Kidney epithelial cell (primary cell): Measurements from ENCODE around the gene ZPLD1. TPM values are rescaled to one million over a fixed set of nuclear protein-coding genes. Genes with fewer than 3 reads are reported as not detected.
A peak's percentile ranks its signal among the peaks of the same experiment; 100 is the strongest.

Source experiments
- DNase-seq: peaks from one replicate; pipeline ENCODE4 v3.0.0-alpha.2; 2010; ENCODE audit warnings: low read depth
- H3K27me3 ChIP-seq: 2 replicates; pipeline ENCODE4 v1.6.0; 2011; ENCODE audit warnings: low read length; ENCODE audit not compliant: control insufficient read depth, insufficient read depth
- H3K36me3 ChIP-seq: 2 replicates; pipeline ENCODE4 v1.5.1; 2011; ENCODE audit warnings: low read length; ENCODE audit not compliant: control insufficient read depth, insufficient read depth
- H3K4me3 ChIP-seq: 2 replicates; pipeline ENCODE4 v1.5.1; 2011; ENCODE audit warnings: low read depth, mild to moderate bottlenecking, control low read depth, low read length
- total RNA-seq: library from RNA; depleted of rRNA; stranded (reverse); fragments of >200 nt; gene quantifications from 2 replicates; pipeline ENCODE4 v1.2.3, GENCODE V29; 2015
- TF ChIP-seq, protein P1 (sequence below): IDR thresholded peaks from 2 replicates; pipeline ENCODE4 v1.5.1; 2011; ENCODE audit warnings: mild to moderate bottlenecking, moderate library complexity, low read length, control low read depth, inconsistent platforms; ENCODE audit not compliant: insufficient read depth, poor library complexity, severe bottlenecking

The ZPLD1 gene
- total RNA-seq, 1 donor from 2014 or later = 0.08 TPM

DNA sequence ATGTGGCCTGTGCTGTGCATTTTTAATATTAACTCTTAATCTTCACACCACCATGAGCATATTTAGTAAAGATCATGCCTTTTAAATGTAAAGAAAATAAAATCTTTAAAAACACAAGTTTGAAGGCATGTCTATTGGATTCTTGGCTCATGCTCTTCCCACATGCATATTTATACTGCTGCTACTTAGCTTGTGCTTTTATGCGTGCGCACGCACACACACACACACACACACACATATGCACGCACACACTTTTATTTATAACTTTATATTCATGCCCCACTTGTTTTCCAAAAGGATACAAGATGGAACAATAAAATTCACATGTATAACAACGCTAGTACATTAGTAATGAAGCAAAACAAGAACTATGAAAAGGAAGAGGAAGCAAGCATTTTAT, 36.1 kb upstream of the ZPLD1 start:
- DNase-seq = no peak
- TF ChIP-seq, protein P1, sequence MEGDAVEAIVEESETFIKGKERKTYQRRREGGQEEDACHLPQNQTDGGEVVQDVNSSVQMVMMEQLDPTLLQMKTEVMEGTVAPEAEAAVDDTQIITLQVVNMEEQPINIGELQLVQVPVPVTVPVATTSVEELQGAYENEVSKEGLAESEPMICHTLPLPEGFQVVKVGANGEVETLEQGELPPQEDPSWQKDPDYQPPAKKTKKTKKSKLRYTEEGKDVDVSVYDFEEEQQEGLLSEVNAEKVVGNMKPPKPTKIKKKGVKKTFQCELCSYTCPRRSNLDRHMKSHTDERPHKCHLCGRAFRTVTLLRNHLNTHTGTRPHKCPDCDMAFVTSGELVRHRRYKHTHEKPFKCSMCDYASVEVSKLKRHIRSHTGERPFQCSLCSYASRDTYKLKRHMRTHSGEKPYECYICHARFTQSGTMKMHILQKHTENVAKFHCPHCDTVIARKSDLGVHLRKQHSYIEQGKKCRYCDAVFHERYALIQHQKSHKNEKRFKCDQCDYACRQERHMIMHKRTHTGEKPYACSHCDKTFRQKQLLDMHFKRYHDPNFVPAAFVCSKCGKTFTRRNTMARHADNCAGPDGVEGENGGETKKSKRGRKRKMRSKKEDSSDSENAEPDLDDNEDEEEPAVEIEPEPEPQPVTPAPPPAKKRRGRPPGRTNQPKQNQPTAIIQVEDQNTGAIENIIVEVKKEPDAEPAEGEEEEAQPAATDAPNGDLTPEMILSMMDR = no peak
- Histone ChIP-seq H3K27me3 (no peaks in the 10 kb centered on the region), H3K36me3 (no peaks in the 10 kb centered on the region), H3K4me3 (no peak overlapping the region)

DNA sequence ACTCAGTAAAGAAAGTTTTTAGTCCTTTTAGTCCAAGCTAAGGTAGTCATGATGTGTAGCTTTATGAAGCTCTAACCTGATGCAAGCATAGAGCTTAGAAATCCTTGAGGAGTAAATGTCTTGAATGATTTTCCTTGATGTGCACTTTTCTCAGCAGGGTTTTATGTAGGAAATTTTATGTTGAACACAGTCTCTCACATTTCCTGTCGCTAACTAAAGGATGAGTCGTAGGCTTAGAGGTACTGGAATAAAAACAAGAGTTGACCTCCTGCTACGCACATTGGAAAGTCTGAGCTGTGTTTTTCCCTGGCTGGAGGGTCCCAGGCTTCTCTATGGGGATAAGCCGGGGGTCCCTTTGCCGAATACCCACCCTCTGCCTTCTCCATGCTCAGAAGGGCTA, 34.7 kb upstream of the ZPLD1 start:
- no peak overlapping the region for H3K4me3 ChIP-seq
- TF ChIP-seq, protein P1 = no peak
- peak; percentile 23 for DNase-seq
- no peaks in the 10 kb centered on the region for H3K27me3 ChIP-seq
- H3K36me3 ChIP-seq = no peaks in the 10 kb centered on the region

DNA sequence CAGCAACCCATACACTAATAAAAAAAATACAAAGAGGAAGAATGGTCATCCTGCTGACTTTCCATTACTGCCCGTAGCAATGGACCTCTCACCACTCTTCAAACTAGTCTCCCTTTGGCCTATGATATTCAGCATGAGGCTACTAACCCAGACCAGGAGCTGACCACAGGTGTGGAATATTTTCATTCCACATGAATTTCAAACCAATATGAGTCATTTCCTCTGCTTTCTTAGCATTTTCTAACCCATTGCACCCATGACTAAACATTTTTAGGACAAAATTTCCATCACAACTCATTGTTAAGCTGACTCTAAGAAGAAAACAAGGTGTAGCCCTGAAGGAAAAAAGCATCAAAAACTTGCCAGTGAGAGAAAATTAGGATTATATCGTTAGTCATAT, 34.0 kb upstream of the ZPLD1 start:
- peak; percentile 81 for DNase-seq
- no peaks in the 10 kb centered on the region for H3K36me3 ChIP-seq
- TF ChIP-seq, protein P1 = no peak
- H3K4me3 ChIP-seq = no peak overlapping the region
- no peaks in the 10 kb centered on the region for H3K27me3 ChIP-seq

DNA sequence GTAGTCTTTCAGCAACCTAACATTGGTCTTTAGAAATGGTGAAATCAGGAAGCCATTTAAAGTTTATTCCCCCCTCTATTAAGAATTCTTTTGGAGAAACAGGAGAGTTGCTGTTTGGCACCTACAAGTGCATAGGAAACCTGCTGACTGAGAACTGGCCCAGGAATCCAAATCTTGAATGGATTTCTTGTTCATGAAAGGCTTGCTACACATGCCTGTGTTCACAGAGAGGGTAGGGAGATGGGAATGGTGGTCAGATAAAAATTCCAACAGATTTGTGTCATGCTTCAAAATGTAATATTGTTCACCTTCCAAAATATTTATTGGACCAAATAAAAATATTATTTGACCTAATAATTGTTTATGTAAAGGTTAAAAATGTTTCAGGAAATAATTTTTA, 24.2 kb upstream of the ZPLD1 start:
- Histone ChIP-seq H3K36me3 (no peaks in the 10 kb centered on the region), H3K27me3 (no peaks in the 10 kb centered on the region), H3K4me3 (no peak overlapping the region)
- TF ChIP-seq, protein P1 = no peak
- DNase-seq = no peak

DNA sequence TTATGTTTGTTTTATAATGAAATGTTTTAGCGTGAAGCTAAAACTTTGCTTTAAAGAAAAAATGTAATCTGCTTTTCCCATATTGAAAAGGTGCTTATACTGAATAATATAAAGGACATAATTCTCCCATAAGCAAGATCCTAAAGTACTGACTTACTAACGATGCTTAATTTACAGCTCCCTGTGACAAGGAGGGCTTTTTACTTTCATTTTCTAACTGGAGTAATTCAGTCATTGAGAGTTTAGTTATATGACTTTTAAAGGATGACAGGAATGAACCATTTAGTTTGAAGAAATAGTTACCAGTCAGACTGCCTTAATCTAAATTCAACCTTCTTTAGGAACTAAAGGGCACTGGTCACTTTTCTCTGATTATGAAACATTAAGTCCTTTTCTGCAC, 19.3 kb upstream of the ZPLD1 start:
- DNase-seq = no peak
- TF ChIP-seq, protein P1 = no peak
- Histone ChIP-seq H3K27me3 (no peaks in the 10 kb centered on the region), H3K36me3 (no peaks in the 10 kb centered on the region), H3K4me3 (no peak overlapping the region)

DNA sequence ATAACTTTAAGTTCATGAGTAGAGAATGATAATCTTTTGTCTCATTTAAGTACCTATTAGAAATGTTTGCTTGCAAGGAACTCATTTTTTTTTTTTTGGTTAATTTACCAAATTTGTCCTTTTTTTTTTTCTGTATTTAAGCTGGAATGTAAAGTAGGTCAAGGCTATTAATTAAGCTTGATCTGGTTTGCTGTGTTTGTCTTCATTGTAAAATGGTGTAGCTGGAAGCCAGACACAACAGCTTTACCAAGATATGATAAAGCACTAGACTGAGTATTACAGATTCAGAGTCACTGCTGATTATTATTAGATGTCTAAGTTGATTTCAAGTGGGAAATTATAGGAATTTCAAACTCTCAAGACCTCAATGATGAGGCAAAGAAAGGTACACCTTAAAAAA, 15.0 kb upstream of the ZPLD1 start:
- H3K27me3 ChIP-seq = no peaks in the 10 kb centered on the region
- no peak for DNase-seq
- TF ChIP-seq, protein P1 = no peak
- H3K36me3 ChIP-seq = no peaks in the 10 kb centered on the region
- no peak overlapping the region for H3K4me3 ChIP-seq
